GM23338 (cell line): ENCODE data around the gene LAMB3. TPM values are rescaled to one million over a fixed set of nuclear protein-coding genes. Genes with fewer than 3 reads are reported as not detected.

Source experiments
- ATAC-seq: fragments of 200-7000 bp; cut with Tn5 transposase; 3 replicates; pipeline ENCODE4 v1.9.1; 2020
- DNase-seq: peaks from one replicate; pipeline ENCODE4 v3.0.0-alpha.2; 2015; ENCODE audit warnings: low spot score
- H2AFZ ChIP-seq: fragments of 200-600 bp; sonication (generic); 2 replicates; pipeline ENCODE4 v1.8.0; 2016; ENCODE audit warnings: antibody characterized with exemption, mild to moderate bottlenecking, moderate library complexity
- H3F3A ChIP-seq: fragments of 200-600 bp; sonication (generic); replicated peaks from 2 replicates; pipeline ENCODE4 v1.8.0; 2017; ENCODE audit warnings: antibody characterized with exemption, mixed run types, low read depth
- H3K27ac ChIP-seq: fragments of 200-600 bp; sonication (generic); 2 replicates; pipeline ENCODE4 v1.6.1; 2016; ENCODE audit warnings: low read depth
- H3K27me3 ChIP-seq: fragments of 200-600 bp; sonication (generic); 2 replicates; pipeline ENCODE4 v1.8.0; 2016; ENCODE audit warnings: mild to moderate bottlenecking, mixed run types, moderate library complexity; ENCODE audit not compliant: insufficient read depth
- H3K36me3 ChIP-seq: fragments of 200-600 bp; sonication (generic); 2 replicates; pipeline ENCODE4 v1.8.0; 2016; ENCODE audit warnings: mild to moderate bottlenecking; ENCODE audit not compliant: insufficient read depth
- H3K4me1 ChIP-seq: fragments of 200-600 bp; sonication (generic); 2 replicates; pipeline ENCODE4 v1.8.0; 2016; ENCODE audit warnings: mild to moderate bottlenecking, moderate library complexity; ENCODE audit not compliant: insufficient read depth
- H3K4me2 ChIP-seq: fragments of 200-600 bp; sonication (generic); 2 replicates; pipeline ENCODE4 v1.7.1; 2017; ENCODE audit warnings: mixed run types
- H3K4me3 ChIP-seq: fragments of 200-600 bp; sonication (generic); 2 replicates; pipeline ENCODE4 v1.6.1; 2016; ENCODE audit warnings: mixed run types
- H3K79me2 ChIP-seq: fragments of 200-600 bp; sonication (generic); replicated peaks from 2 replicates; pipeline ENCODE4 v1.8.0; 2017; ENCODE audit warnings: mild to moderate bottlenecking; ENCODE audit not compliant: insufficient read depth
- H3K9me2 ChIP-seq: fragments of 200-600 bp; sonication (generic); 2 replicates; pipeline ENCODE4 v1.8.0; 2017; ENCODE audit not compliant: insufficient read depth
- H4K20me1 ChIP-seq: fragments of 200-600 bp; sonication (generic); replicated peaks from 2 replicates; pipeline ENCODE4 v1.8.0; 2017; ENCODE audit warnings: mild to moderate bottlenecking; ENCODE audit not compliant: insufficient read depth
- H3K27ac Mint-ChIP-seq: 2 replicates; pipeline ENCODE4 v1.8.0; 2020; ENCODE audit warnings: inconsistent platforms, mild to moderate bottlenecking, moderate library complexity, mixed read lengths
- H3K27me3 Mint-ChIP-seq: 3 replicates; pipeline ENCODE4 v1.8.0; 2022; ENCODE audit warnings: low read depth, mild to moderate bottlenecking, moderate library complexity, mixed read lengths, inconsistent platforms; ENCODE audit not compliant: insufficient read depth, poor library complexity
- H3K36me3 Mint-ChIP-seq: 3 replicates; pipeline ENCODE4 v1.8.0; 2021; ENCODE audit warnings: low read depth, mild to moderate bottlenecking, inconsistent platforms, moderate library complexity, mixed read lengths
- H3K4me1 Mint-ChIP-seq: 3 replicates; pipeline ENCODE4 v1.8.0; 2020; ENCODE audit warnings: mild to moderate bottlenecking, inconsistent platforms, mixed read lengths
- H3K4me3 Mint-ChIP-seq: 3 replicates; pipeline ENCODE4 v1.8.0; 2021; ENCODE audit warnings: moderate library complexity, mild to moderate bottlenecking, inconsistent platforms, mixed read lengths
- H3K9me3 Mint-ChIP-seq: 3 replicates; pipeline ENCODE4 v1.8.0; 2020; ENCODE audit warnings: moderate library complexity, mild to moderate bottlenecking, inconsistent platforms, mixed read lengths
- CREB1 ChIP-seq: fragments of 250-450 bp; sonication (Bioruptor Pico); IDR thresholded peaks from 2 replicates; pipeline ENCODE4 v1.5.0; 2020; ENCODE audit warnings: low read depth, mild to moderate bottlenecking, moderate library complexity
- CTCF ChIP-seq, 2 experiments: fragments of 200-600 bp in 1 of 2; sonication (generic) in 1 of 2; conservative IDR thresholded peaks; 2 replicates each; pipeline versions ENCODE4 v1.5.1 to v1.6.1; 2016 to 2017; ENCODE audit warnings: antibody characterized with exemption in 2 of 2, low read depth in 2 of 2, mild to moderate bottlenecking in 2 of 2, moderate library complexity in 1 of 2
- ETS1 ChIP-seq: IDR thresholded peaks from 2 replicates; pipeline ENCODE4 v1.6.1; 2016; ENCODE audit warnings: antibody characterized with exemption
- EZH2 ChIP-seq: fragments of 200-600 bp; sonication (generic); IDR thresholded peaks from one replicate; pipeline ENCODE4 v1.8.0; 2017; ENCODE audit warnings: antibody characterized with exemption, mild to moderate bottlenecking, low read depth; ENCODE audit not compliant: unreplicated experiment
- EZH2phosphoT487 ChIP-seq: fragments of 200-600 bp; sonication (generic); IDR thresholded peaks from one replicate; pipeline ENCODE4 v1.8.1; 2018; ENCODE audit warnings: antibody characterized with exemption; ENCODE audit not compliant: unreplicated experiment
- JUNB ChIP-seq: IDR thresholded peaks from one replicate; pipeline ENCODE4 v1.6.1; 2016; ENCODE audit warnings: antibody characterized with exemption; ENCODE audit not compliant: unreplicated experiment
- NANOG ChIP-seq: IDR thresholded peaks from 2 replicates; pipeline ENCODE4 v1.6.1; 2016; ENCODE audit warnings: antibody characterized with exemption, borderline replicate concordance
- POLR2AphosphoS5 ChIP-seq: IDR thresholded peaks from 2 replicates; pipeline ENCODE4 v1.6.1; 2016; ENCODE audit warnings: antibody characterized with exemption, low read depth
- REST ChIP-seq: IDR thresholded peaks from one replicate; pipeline ENCODE4 v1.6.1; 2018; ENCODE audit warnings: antibody characterized with exemption; ENCODE audit not compliant: unreplicated experiment
- STAT1 ChIP-seq: IDR thresholded peaks from one replicate; pipeline ENCODE4 v1.6.1; 2016; ENCODE audit warnings: antibody characterized with exemption; ENCODE audit not compliant: unreplicated experiment
- ZNF114 ChIP-seq: fragments of 250-450 bp; sonication (Bioruptor Pico); IDR thresholded peaks from 2 replicates; pipeline ENCODE4 v1.5.0; 2020; ENCODE audit warnings: mild to moderate bottlenecking, moderate library complexity
- ZNF331 ChIP-seq: fragments of 250-450 bp; sonication (Bioruptor Pico); IDR thresholded peaks from 2 replicates; pipeline ENCODE4 v1.5.0; 2020; ENCODE audit warnings: low read depth, mild to moderate bottlenecking, moderate library complexity
- ZNF462 ChIP-seq: fragments of 250-450 bp; sonication (Bioruptor Pico); IDR thresholded peaks from 2 replicates; pipeline ENCODE4 v1.5.0; 2020; ENCODE audit warnings: mild to moderate bottlenecking, moderate library complexity
- polyA plus RNA-seq: library from polyadenylated mRNA; unstranded; fragments of >200 nt; fragmentation: Nextera tagmentation; extraction: Ambion mirVana; gene quantifications from 2 replicates; pipeline ENCODE4 v1.2.1, GENCODE V29; 2016
- total RNA-seq: library from RNA; depleted of rRNA; stranded (reverse); fragments of >200 nt; shearing (Covaris generic); gene quantifications from 2 replicates; pipeline ENCODE4 v1.2.3, GENCODE V29; 2014

LAMB3 gene
- total and polyA plus RNA-seq, 2 experiments from 2014 or later = 0.05 to 0.52 TPM

GRCh38 chr1:209595599-209596285 lies 56.5 kb downstream of the LAMB3 start:
- Histone ChIP-seq H3F3A (no peaks in the 10 kb centered on the region), H3K4me1 (no peaks in the 10 kb centered on the region), H3K4me3 (no peak overlapping the region), H3K4me2 (no peak overlapping the region), H3K27ac (no peak overlapping the region), H3K27me3 (no peaks in the 10 kb centered on the region), H3K9me2 (no peaks in the 10 kb centered on the region), H3K79me2 (no peaks in the 10 kb centered on the region), H4K20me1 (no peaks in the 10 kb centered on the region), H2AFZ (no peak overlapping the region), H3K36me3 (no peaks in the 10 kb centered on the region)
- Mint-ChIP-seq H3K9me3 (no peaks in the 10 kb centered on the region), H3K27ac (no peak overlapping the region), H3K36me3 (no peaks in the 10 kb centered on the region), H3K27me3 (no peaks in the 10 kb centered on the region), H3K4me3 (no peak overlapping the region), H3K4me1 (no peaks in the 10 kb centered on the region)
- no peak for DNase-seq
- TF ChIP-seq NANOG (no peak), EZH2 (no peak), EZH2phosphoT487 (no peak), ZNF114 (CRISPR knock-in tag) (no peak), ZNF331 (CRISPR knock-in tag) (no peak), STAT1 (no peak), POLR2AphosphoS5 (no peak), REST (no peak), CTCF (conservative IDR thresholded peaks at IDR 0.05; ENCODE audit: low read depth in 2 of 2) (no peak), CREB1 (CRISPR knock-in tag) (no peak), ETS1 (no peak), JUNB (no peak), ZNF462 (no peak)
- ATAC-seq = no peak
